ENCODE data around the gene SLIT3. TPM values are rescaled to one million over a fixed set of nuclear protein-coding genes. Genes with fewer than 3 reads are reported as not detected.

The SLIT3 gene
- total RNA-seq, 1 donor from 2014 or later = 31.8 TPM

GRCh38 chr5:169331292-169331852 lies 30.4 kb upstream of the SLIT3 start:
- Mint-ChIP-seq H3K9me3 (ENCODE audit: unreplicated experiment) (no peaks in the 10 kb centered on the region), H3K36me3 (ENCODE audit: unreplicated experiment) (no peaks in the 10 kb centered on the region), H3K4me3 (ENCODE audit: unreplicated experiment) (no peak overlapping the region), H3K27ac (ENCODE audit: unreplicated experiment) (no peak overlapping the region), H3K4me1 (ENCODE audit: unreplicated experiment) (peaks cover 3% of the 10 kb centered on the region), H3K27me3 (ENCODE audit: unreplicated experiment) (peaks cover 1% of the 10 kb centered on the region)
- no peak for DNase-seq (ENCODE audit: extremely low spot score, unreplicated experiment)
- TF ChIP-seq CTCF (IDR thresholded peaks at IDR 0.05) = peak; percentile 22

GRCh38 chr5:169328401-169328800 lies 27.5 kb upstream of the SLIT3 start:
- H3K9me3 Mint-ChIP-seq (ENCODE audit: unreplicated experiment) = peaks cover 3% of the 10 kb centered on the region
- H3K4me1 Mint-ChIP-seq (ENCODE audit: unreplicated experiment) = no peaks in the 10 kb centered on the region
- no peak overlapping the region for H3K27ac Mint-ChIP-seq (ENCODE audit: unreplicated experiment)
- H3K4me3 Mint-ChIP-seq (ENCODE audit: unreplicated experiment) = no peak overlapping the region
- no peaks in the 10 kb centered on the region for H3K36me3 Mint-ChIP-seq (ENCODE audit: unreplicated experiment)
- TF ChIP-seq CTCF (IDR thresholded peaks at IDR 0.05) = no peak
- peaks cover 19% of the 10 kb centered on the region for H3K27me3 Mint-ChIP-seq (ENCODE audit: unreplicated experiment)
- no peak for DNase-seq (ENCODE audit: extremely low spot score, unreplicated experiment)

GRCh38 chr5:169325273-169325672 lies 24.3 kb upstream of the SLIT3 start:
- DNase-seq (ENCODE audit: extremely low spot score, unreplicated experiment) = no peak
- Mint-ChIP-seq H3K27ac (ENCODE audit: unreplicated experiment) (no peak overlapping the region), H3K27me3 (ENCODE audit: unreplicated experiment) (peaks cover 38% of the 10 kb centered on the region), H3K4me3 (ENCODE audit: unreplicated experiment) (no peak overlapping the region), H3K9me3 (ENCODE audit: unreplicated experiment) (peaks cover 3% of the 10 kb centered on the region), H3K4me1 (ENCODE audit: unreplicated experiment) (no peaks in the 10 kb centered on the region), H3K36me3 (ENCODE audit: unreplicated experiment) (no peaks in the 10 kb centered on the region)
- TF ChIP-seq CTCF (IDR thresholded peaks at IDR 0.05) = no peak

DNA sequence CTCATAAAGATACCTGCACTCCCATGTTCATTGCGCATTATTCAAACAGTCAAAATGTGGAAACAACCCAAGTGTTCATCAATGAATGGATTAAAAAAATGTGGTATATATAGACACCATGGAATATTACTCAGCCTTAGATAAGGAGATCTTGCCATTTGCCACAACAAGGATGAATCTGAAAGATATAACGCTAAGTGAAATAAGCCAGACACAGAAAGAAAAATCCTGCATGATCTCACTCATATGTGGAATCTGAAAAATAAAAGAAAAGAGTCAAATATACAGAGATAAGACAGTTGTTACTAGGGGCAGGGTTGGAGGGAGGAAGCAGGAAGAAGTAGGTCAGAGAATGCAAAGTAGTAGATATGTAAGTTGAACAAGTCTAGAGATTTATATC lies 17.6 kb upstream of the SLIT3 start:
- no peak overlapping the region for H3K4me3 Mint-ChIP-seq (ENCODE audit: unreplicated experiment)
- no peak for DNase-seq (ENCODE audit: extremely low spot score, unreplicated experiment)
- H3K27ac Mint-ChIP-seq (ENCODE audit: unreplicated experiment) = no peak overlapping the region
- no peaks in the 10 kb centered on the region for H3K36me3 Mint-ChIP-seq (ENCODE audit: unreplicated experiment)
- H3K27me3 Mint-ChIP-seq (ENCODE audit: unreplicated experiment) = peaks cover 66% of the 10 kb centered on the region
- peaks cover 4% of the 10 kb centered on the region for H3K9me3 Mint-ChIP-seq (ENCODE audit: unreplicated experiment)
- H3K4me1 Mint-ChIP-seq (ENCODE audit: unreplicated experiment) = no peaks in the 10 kb centered on the region
- no peak for TF ChIP-seq CTCF (IDR thresholded peaks at IDR 0.05)

DNA sequence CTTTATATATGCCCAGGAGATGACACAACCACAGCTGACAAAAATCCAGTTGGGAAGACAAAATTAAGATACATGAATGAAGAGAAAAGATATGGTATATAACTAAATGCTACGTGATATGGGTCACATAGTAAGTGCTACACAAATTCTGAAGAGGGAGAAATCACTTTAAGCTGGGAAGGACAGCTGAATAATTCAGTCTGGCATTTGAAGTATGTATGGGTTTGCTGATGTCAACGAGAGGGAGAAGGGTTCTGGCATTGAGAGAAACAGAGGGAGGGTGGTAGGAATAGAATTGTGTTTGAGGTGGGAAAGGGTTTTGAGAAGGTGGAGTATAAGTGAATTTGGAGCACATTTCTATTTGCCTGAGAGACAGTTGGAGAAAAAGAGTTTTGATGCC lies 6.7 kb upstream of the SLIT3 start:
- H3K9me3 Mint-ChIP-seq (ENCODE audit: unreplicated experiment) = no peaks in the 10 kb centered on the region
- H3K36me3 Mint-ChIP-seq (ENCODE audit: unreplicated experiment) = peaks cover 3% of the 10 kb centered on the region
- TF ChIP-seq CTCF (IDR thresholded peaks at IDR 0.05) = no peak
- DNase-seq (ENCODE audit: extremely low spot score, unreplicated experiment) = no peak
- no peak overlapping the region for H3K27ac Mint-ChIP-seq (ENCODE audit: unreplicated experiment)
- H3K4me3 Mint-ChIP-seq (ENCODE audit: unreplicated experiment) = no peak overlapping the region
- peaks cover 5% of the 10 kb centered on the region for H3K4me1 Mint-ChIP-seq (ENCODE audit: unreplicated experiment)
- H3K27me3 Mint-ChIP-seq (ENCODE audit: unreplicated experiment) = peaks cover 25% of the 10 kb centered on the region
